WTC11 (cell line): Measurements from ENCODE around the gene AQP2. TPM values are rescaled to one million over a fixed set of nuclear protein-coding genes. Genes with fewer than 3 reads are reported as not detected.

ENCODE experiments used
- ATAC-seq: fragments of 200-7000 bp; cut with Tn5 transposase; 2 replicates; pipeline ENCODE4 v1.10.0; 2021; ENCODE audit warnings: mild to moderate bottlenecking, moderate library complexity
- CTCF ChIA-PET: fragments of 300-600 bp; sonication (Branson Sonifier 250); formaldehyde crosslinking; loops from one replicate; lab custom pipeline; 2021; ENCODE audit warnings: antibody characterized with exemption; lab: Charles Lee
- POLR2A ChIA-PET: fragments of 350-600 bp; sonication (Branson Sonifier 250); formaldehyde crosslinking; loops from one replicate; lab custom pipeline; 2021; ENCODE audit warnings: antibody characterized with exemption; lab: Charles Lee
- DNase-seq: peaks from one replicate; pipeline ENCODE4 v3.0.0; 2021; ENCODE audit warnings: low spot score
- H3K27ac Mint-ChIP-seq: 2 replicates; pipeline ENCODE4 v1.8.0; 2021; ENCODE audit warnings: mixed read lengths
- H3K27me3 Mint-ChIP-seq: 2 replicates; pipeline ENCODE4 v1.8.0; 2021; ENCODE audit warnings: low read depth, mild to moderate bottlenecking, moderate library complexity, mixed read lengths
- H3K36me3 Mint-ChIP-seq: 2 replicates; pipeline ENCODE4 v1.8.0; 2021; ENCODE audit warnings: mixed read lengths
- H3K4me1 Mint-ChIP-seq: 2 replicates; pipeline ENCODE4 v1.8.0; 2022; ENCODE audit warnings: mixed read lengths
- H3K4me3 Mint-ChIP-seq: 2 replicates; pipeline ENCODE4 v1.8.0; 2021; ENCODE audit warnings: mild to moderate bottlenecking, moderate library complexity, mixed read lengths
- H3K9me3 Mint-ChIP-seq: 2 replicates; pipeline ENCODE4 v1.8.0; 2021; ENCODE audit warnings: mixed read lengths
- AFF4 ChIP-seq: sonication (generic); formaldehyde crosslinking; IDR thresholded peaks from 2 replicates; pipeline ENCODE4 v1.8.1; 2023; ENCODE audit warnings: mild to moderate bottlenecking, missing genetic modification reagents, borderline replicate concordance
- ATF3 ChIP-seq: sonication (generic); formaldehyde crosslinking; conservative IDR thresholded peaks from 2 replicates; pipeline ENCODE4 v1.8.1; 2022; ENCODE audit warnings: mild to moderate bottlenecking, missing genetic modification reagents
- FOXK1 ChIP-seq: sonication (generic); formaldehyde crosslinking; IDR thresholded peaks from 2 replicates; pipeline ENCODE4 v1.8.0; 2022; ENCODE audit warnings: mild to moderate bottlenecking, moderate library complexity, missing genetic modification reagents
- GRHL2 ChIP-seq: fragments of 250-450 bp; sonication (Bioruptor Pico); IDR thresholded peaks from 2 replicates; pipeline ENCODE4 v1.8.0; 2022; ENCODE audit warnings: mild to moderate bottlenecking, moderate library complexity; ENCODE audit not compliant: insufficient replicate concordance, severe bottlenecking
- HMGA2 ChIP-seq: fragments of 250-450 bp; sonication (Bioruptor Pico); IDR thresholded peaks from 2 replicates; pipeline ENCODE4 v1.4.0; 2021; ENCODE audit warnings: mild to moderate bottlenecking, moderate library complexity
- JAZF1 ChIP-seq: fragments of 250-450 bp; sonication (Bioruptor Pico); IDR thresholded peaks from 2 replicates; pipeline ENCODE4 v1.9.0; 2021; ENCODE audit warnings: moderate library complexity, mild to moderate bottlenecking, inconsistent platforms
- MXD4 ChIP-seq: fragments of 250-450 bp; sonication (Bioruptor Pico); IDR thresholded peaks from 2 replicates; pipeline ENCODE4 v1.8.0; 2021; ENCODE audit warnings: mild to moderate bottlenecking, moderate library complexity, borderline replicate concordance
- NR2C2 ChIP-seq: sonication (generic); formaldehyde crosslinking; IDR thresholded peaks from 2 replicates; pipeline ENCODE4 v1.8.0; 2022; ENCODE audit warnings: mild to moderate bottlenecking, missing genetic modification reagents
- PREB ChIP-seq: sonication (generic); formaldehyde crosslinking; IDR thresholded peaks from 2 replicates; pipeline ENCODE4 v1.8.1; 2022; ENCODE audit warnings: mild to moderate bottlenecking, missing genetic modification reagents, moderate library complexity, borderline replicate concordance
- PRRX2 ChIP-seq: fragments of 250-450 bp; sonication (Bioruptor Pico); IDR thresholded peaks from 2 replicates; pipeline ENCODE4 v1.8.0; 2021; ENCODE audit warnings: mild to moderate bottlenecking
- TP53 ChIP-seq: sonication (generic); formaldehyde crosslinking; IDR thresholded peaks from 2 replicates; pipeline ENCODE4 v1.8.1; 2023; ENCODE audit warnings: mild to moderate bottlenecking, missing genetic modification reagents
- ZNF416 ChIP-seq: fragments of 250-450 bp; sonication (Bioruptor Pico); IDR thresholded peaks from 2 replicates; pipeline ENCODE4 v1.9.0; 2021; ENCODE audit warnings: mild to moderate bottlenecking, inconsistent platforms
- ZNF423 ChIP-seq: fragments of 250-450 bp; sonication (Bioruptor Pico); IDR thresholded peaks from 2 replicates; pipeline ENCODE4 v2.1.2; 2022; ENCODE audit warnings: mild to moderate bottlenecking, moderate library complexity
- total RNA-seq: library from RNA; stranded (reverse); gene quantifications from 3 replicates; pipeline ENCODE4 v1.2.3, GENCODE V29; 2021
- TF ChIP-seq, protein P1 (sequence below): fragments of 250-450 bp; sonication (Bioruptor Pico); IDR thresholded peaks from 2 replicates; pipeline ENCODE4 v1.9.0; 2021; ENCODE audit warnings: mild to moderate bottlenecking

The AQP2 gene
- total RNA-seq, 1 experiment from 2014 or later = not detected

GRCh38 chr12:49932533-49933130, 17.9 kb upstream of the AQP2 start:
- no peak for TF ChIP-seq JAZF1 (CRISPR knock-in tag)
- no peak for TF ChIP-seq AFF4 (CRISPR knock-in tag)
- no peak for TF ChIP-seq PREB (CRISPR knock-in tag)
- TF ChIP-seq HMGA2 = no peak
- no peak for TF ChIP-seq TP53 (CRISPR knock-in tag)
- TF ChIP-seq NR2C2 (CRISPR knock-in tag) = no peak
- TF ChIP-seq, protein P1, sequence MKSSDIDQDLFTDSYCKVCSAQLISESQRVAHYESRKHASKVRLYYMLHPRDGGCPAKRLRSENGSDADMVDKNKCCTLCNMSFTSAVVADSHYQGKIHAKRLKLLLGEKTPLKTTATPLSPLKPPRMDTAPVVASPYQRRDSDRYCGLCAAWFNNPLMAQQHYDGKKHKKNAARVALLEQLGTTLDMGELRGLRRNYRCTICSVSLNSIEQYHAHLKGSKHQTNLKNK (CRISPR knock-in tag) = no peak
- TF ChIP-seq ATF3 = no peak
- no peak for TF ChIP-seq GRHL2 (CRISPR knock-in tag)
- Mint-ChIP-seq H3K36me3 (no peaks in the 10 kb centered on the region), H3K4me1 (peaks cover 3% of the 10 kb centered on the region; the same call in 1 of the 2 replicates), H3K9me3 (no peaks in the 10 kb centered on the region), H3K4me3 (no peak overlapping the region), H3K27me3 (no peaks in the 10 kb centered on the region; the same call in 1 of the 2 replicates), H3K27ac (no peak overlapping the region)
- ChIA-PET POLR2A (interaction anchor here (1.7 kb wide), 1 partner anchor 13 kb away, joined by 4 read pairs; no protein-coding TSS in a partner anchor), CTCF (interaction anchor here (1.9 to 3.3 kb wide), 2 partner anchors 13 to 35 kb away, joined by 7 to 21 read pairs; no protein-coding TSS in a partner anchor)
- no peak for ATAC-seq
- DNase-seq = no peak

GRCh38 chr12:49933796-49934195, 16.7 kb upstream of the AQP2 start:
- no peaks in the 10 kb centered on the region; the same call in 1 of the 2 replicates for H3K27me3 Mint-ChIP-seq
- H3K9me3 Mint-ChIP-seq = no peaks in the 10 kb centered on the region
- H3K27ac Mint-ChIP-seq = no peak overlapping the region
- TF ChIP-seq FOXK1 (CRISPR knock-in tag) (no peak), MXD4 (CRISPR knock-in tag) (no peak), AFF4 (CRISPR knock-in tag) (no peak), ZNF423 (no peak), ZNF416 (CRISPR knock-in tag) (no peak), PRRX2 (CRISPR knock-in tag) (no peak)
- ATAC-seq (no peak), DNase-seq (no peak)
- POLR2A ChIA-PET = interaction anchor here (1.7 kb wide), 1 partner anchor 12 kb away, joined by 4 read pairs; no protein-coding TSS in a partner anchor
- CTCF ChIA-PET = interaction anchor here (0.9 to 4.6 kb wide), 4 partner anchors 9 to 136 kb away, joined by 3 to 30 read pairs (median 5); no protein-coding TSS in a partner anchor
- no peak overlapping the region for H3K4me3 Mint-ChIP-seq
- H3K36me3 Mint-ChIP-seq = no peaks in the 10 kb centered on the region
- H3K4me1 Mint-ChIP-seq = peaks cover 6% of the 10 kb centered on the region; the same call in 1 of the 2 replicates
